ENCODE results near the gene ACOX1.

Gene ACOX1

GRCh38 chr17:75902406-75902805 is 76.6 kb downstream of the ACOX1 start:
- DNase-seq = no peak

DNA sequence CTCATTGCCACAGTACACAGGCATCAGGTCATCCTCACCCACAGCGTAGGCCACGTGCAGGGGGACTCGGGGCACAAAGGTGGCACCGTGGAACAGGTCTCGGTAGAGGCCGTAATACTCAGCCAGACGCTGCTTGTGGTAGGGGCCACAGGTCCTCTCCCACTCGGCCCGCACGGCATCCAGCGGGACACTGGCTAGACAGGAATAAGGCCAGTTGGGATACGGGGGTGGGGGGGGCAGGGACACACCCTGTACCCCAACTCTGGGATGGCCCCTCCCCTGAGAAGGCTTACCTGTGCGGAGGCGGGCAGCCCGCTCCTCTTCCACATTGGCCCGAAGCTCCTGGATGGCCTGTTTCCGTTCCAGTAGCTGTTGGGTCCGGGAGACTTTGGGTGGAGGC is 77.2 kb downstream of the ACOX1 start:
- no peak for DNase-seq

DNA sequence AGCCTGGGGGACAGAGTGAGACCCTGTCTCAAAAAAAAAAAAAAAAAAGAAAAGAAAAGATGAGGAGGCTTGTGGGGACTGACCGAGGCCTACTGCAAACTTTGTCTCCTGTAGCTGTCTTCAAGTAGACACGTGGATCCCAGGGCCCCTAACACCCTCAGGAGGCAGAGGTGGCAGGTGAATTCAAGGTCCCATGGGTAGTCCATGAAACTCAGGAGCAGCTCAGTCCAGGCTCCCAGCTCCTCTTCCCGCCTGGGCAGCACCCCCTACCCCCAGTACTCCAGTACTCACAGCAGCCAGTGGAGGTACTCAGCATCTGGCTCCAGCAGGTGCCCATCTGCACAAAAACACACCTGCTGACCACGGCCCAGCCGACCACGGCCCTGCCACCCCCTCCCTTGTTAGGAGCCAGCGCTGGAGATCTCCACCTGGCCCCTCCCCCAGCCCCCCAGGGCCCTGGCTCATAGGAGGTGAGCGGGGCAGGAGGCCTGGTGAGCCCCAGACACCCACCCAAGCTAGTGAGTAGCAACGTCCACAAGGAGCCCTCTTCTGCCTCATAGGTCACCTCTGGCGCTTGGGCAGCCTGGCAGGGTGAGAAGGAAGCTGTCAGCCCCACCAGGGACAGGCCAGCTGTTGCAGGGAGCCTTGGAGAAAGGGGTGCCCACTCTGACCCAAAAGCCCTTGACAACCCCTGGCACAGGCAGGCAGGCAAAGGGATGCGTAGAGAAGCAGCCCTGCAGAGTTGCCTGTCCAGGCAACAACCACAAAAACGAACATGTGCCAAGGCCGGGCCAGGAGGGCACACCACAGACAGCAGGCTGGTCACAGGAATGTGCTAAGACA is 78.1 kb downstream of the ACOX1 start:
- no peak for DNase-seq

DNA sequence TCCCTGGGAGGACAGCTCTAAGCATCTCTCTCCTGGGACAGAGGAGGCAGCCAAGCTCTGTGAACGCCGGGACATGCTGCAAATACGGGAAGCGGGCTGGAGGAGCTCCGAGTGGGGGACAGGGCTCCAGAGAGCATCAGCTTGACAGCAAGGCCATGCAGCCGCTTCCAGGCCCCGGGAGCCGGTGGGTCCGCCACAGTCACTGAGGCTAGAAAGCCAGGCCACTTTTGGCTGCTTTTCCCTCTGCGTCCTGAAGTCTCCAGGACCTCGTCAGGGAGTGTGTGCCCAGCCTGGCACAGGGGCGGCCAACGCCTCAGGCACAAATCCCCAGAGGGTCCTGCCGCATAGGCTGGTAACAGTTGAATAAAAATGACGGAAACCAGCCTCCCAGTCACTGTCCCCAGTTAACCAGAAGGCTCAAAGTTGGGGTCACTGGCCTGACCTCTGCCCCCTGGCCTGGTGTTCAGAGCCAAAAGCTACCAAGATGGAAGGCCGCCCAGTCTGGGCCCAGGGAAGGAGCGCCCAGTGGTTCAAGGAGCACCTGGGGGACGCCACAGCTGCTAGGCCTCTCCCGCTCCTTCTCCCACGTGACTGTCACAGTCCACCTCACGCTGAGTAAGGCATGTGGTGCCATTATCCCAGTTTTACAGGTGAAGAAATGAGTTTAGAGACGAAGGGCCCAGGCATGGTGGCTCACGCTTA is 79.0 kb downstream of the ACOX1 start:
- DNase-seq = no peak

GRCh38 chr17:75899353-75899752 is 79.6 kb downstream of the ACOX1 start:
- no peak for DNase-seq

- no peak for DNase-seq
Measured at GRCh38 chr17:75898791-75899190, 80.2 kb downstream of the ACOX1 start.

GRCh38 chr17:75898065-75898464 is 80.9 kb downstream of the ACOX1 start:
- no peak for DNase-seq

- DNase-seq = no peak
Measured at GRCh38 chr17:75897160-75898019, 81.6 kb downstream of the ACOX1 start.

- DNase-seq = peak; percentile 76
Measured at GRCh38 chr17:75896415-75897159, 82.4 kb downstream of the ACOX1 start, which contains the start of gene TRIM65. TRIM65 (minus strand) TSS chr17:75896951; CDS start chr17:75896937, 14 bp downstream.

DNA sequence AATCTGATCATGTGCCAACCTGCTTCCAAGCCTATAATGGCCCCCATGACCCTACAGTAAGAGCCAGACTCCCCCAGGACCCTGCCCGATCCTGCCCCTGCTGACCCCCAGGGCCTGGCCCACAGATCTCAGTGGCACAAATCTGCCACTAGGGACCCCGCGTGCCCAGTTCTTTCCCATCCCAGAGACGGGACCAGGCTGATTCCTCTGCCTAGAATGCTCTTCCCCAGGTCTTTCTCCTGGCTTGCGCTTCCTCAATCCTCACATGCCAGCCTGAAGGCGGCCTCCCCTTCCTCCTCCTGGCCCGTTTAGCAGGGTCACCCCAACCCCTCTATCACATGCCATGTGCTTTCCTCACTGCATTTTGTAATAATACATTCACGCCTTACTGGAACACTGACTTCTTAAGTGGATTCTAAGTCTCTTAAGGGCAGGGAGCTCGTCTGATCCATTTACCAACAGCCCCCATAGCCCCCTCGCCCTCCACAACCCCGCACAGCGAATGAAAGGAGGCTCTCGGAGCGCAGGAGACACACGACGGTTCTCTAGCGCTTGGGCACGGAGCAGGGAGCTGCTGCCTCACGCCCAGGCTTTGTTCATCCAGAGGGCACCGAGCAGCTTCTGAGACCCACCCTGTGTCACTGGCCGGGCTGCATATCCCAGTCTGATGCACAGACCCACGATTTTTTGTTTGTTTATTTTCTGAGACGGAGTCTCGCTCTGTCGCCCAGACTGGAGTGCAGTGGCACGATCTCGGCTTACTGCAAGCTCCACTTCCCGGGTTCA is 83.4 kb downstream of the ACOX1 start:
- DNase-seq = peak; percentile 37

GRCh38 chr17:75894049-75894733 is 84.8 kb downstream of the ACOX1 start:
- DNase-seq = peak; percentile 31

DNA sequence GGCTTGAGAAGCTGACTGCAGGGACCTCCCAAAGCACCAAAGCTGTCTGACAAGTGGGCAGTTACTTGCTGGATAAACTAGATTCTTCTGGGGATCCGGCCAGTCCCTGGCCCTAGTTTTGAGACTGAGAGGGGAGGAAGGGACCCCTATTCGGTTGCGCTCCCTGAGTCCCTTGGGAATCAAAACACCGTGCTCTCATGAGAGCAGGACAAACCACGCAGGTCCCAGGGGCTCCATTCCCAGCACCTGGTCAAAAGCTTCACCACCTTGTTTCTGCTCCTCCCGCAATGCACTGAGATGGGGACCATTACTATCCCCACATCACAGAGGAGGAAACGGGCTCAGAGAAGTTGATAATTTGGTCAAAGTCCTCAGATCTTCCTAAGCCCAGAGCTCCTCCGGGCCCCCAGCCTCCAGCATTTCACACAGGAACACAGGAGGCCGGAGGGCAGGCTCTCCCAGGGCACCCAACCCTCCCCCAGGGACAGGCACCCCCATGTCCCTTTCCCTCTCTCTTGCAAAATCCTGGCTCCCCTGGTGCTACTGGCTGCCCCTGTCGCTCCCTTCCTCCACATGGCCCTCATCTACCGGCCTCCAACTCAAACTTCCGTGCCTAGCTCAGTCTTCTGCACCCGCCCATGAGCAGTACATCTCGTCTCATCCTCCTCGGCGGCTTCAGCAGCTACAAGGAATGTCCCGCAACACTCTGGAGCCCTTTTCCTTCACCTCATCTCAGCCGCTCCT is 85.5 kb downstream of the ACOX1 start:
- DNase-seq = no peak

DNA sequence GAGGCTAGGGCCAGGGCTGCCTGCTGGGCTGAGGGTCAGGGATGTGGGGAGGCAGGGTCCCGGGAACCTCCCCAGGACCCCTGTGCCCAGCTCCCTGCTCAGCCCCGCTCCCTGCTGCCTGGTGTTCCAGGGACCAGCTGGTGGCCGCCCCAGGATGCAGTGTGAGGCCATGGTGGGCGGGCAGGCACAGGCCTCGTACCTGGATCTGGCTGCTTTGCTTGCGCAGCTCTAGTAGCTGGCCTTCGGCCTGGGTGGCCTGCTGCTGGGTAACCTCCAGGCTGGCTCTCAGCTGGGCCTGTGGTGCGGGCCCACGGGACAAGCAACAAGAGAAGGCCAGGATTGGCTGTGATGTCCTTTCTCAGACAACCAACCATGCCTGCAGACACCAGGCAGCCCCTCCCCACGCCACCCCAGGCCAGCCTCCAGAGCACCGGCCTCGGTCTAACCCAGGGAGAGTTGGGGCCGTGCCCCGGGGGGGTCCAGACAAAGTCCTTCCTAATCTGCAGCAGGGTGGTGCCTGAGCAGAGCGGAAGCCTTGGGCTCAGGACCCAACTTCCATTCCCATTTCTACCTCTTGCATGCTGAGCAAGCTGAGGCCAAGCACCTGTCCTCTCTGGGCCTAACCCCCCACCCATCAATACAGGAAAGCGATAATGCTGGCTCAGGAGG is 86.3 kb downstream of the ACOX1 start:
- no peak for DNase-seq

- DNase-seq = no peak
Measured at GRCh38 chr17:75891605-75892555, 87.1 kb downstream of the ACOX1 start.

Data from fibroblast of skin of right quadriceps (primary cell).